ENCODE data around the gene ATP2B2.

Gene ATP2B2

GRCh38 chr3:10505791-10506585 is 602 bp upstream of the ATP2B2 start:
- Histone ChIP-seq H3K4me1 (ENCODE audit: control insufficient read depth, insufficient read depth, low read depth, low read length) (peaks cover 9% of the 10 kb centered on the region), H3K4me2 (ENCODE audit: low read length, poor library complexity, severe bottlenecking) (peak overlapping the region; percentile 51), H3K14ac (ENCODE audit: low read length in 2 of 2) (no peak overlapping the region), H3K4ac (ENCODE audit: low read depth in 1 of 2, low read length in 2 of 2) (no peak overlapping the region), H3K79me1 (replicated peaks; ENCODE audit: low read length, poor library complexity, severe bottlenecking) (no peaks in the 10 kb centered on the region), H3K36me3 (ENCODE audit: control insufficient read depth in 1 of 2, insufficient read depth in 2 of 2, low read depth in 1 of 2, low read length in 2 of 2) (no peaks in the 10 kb centered on the region), H4K91ac (ENCODE audit: low read length) (no peak overlapping the region), H4K8ac (ENCODE audit: low read length) (no peak overlapping the region), H3K9ac (ENCODE audit: low read length) (no peak overlapping the region), H2BK12ac (ENCODE audit: low read length in 2 of 2) (no peak overlapping the region), H3K9me3 (ENCODE audit: control insufficient read depth, low read length) (no peaks in the 10 kb centered on the region), H3K18ac (ENCODE audit: low read depth in 1 of 2, low read length in 2 of 2) (no peak overlapping the region), H2BK5ac (ENCODE audit: low read depth, low read length, poor library complexity, severe bottlenecking) (no peak overlapping the region), H3K27ac (ENCODE audit: low read length, poor library complexity, severe bottlenecking) (no peak overlapping the region), H2AFZ (ENCODE audit: low read depth, low read length) (no peak overlapping the region), H2BK120ac (ENCODE audit: low read depth, low read length) (no peak overlapping the region), H3K4me3 (ENCODE audit: insufficient read depth in 1 of 2, low read depth in 1 of 2, low read length in 2 of 2) (no peak overlapping the region), H3K27me3 (ENCODE audit: control insufficient read depth in 1 of 2, insufficient read depth in 1 of 2, low read length in 2 of 2) (peaks cover 36 to 88% of the 10 kb centered on the region in 2 experiments), H2BK15ac (ENCODE audit: low read depth, poor library complexity, severe bottlenecking) (no peak overlapping the region), H2AK5ac (ENCODE audit: low read length, severe bottlenecking) (no peak overlapping the region), H3K23ac (ENCODE audit: low read length in 2 of 2) (no peak overlapping the region)
- 45% methylated on average over 17 of the region's 22 CpGs for WGBS
- no peak for DNase-seq

- H3K18ac ChIP-seq (ENCODE audit: low read depth in 1 of 2, low read length in 2 of 2) = no peak overlapping the region
- no peak overlapping the region for H3K23ac ChIP-seq (ENCODE audit: low read length in 2 of 2)
- 73% methylated on average over 21 of the region's 25 CpGs for WGBS
- H4K91ac ChIP-seq (ENCODE audit: low read length) = no peak overlapping the region
- no peak for DNase-seq
- no peak overlapping the region for H4K8ac ChIP-seq (ENCODE audit: low read length)
- H3K27me3 ChIP-seq (ENCODE audit: control insufficient read depth in 1 of 2, insufficient read depth in 1 of 2, low read length in 2 of 2) = peaks cover 43 to 84% of the 10 kb centered on the region in 2 experiments
- no peak overlapping the region for H2AK5ac ChIP-seq (ENCODE audit: low read length, severe bottlenecking)
- no peaks in the 10 kb centered on the region for H3K9me3 ChIP-seq (ENCODE audit: control insufficient read depth, low read length)
- no peak overlapping the region for H3K27ac ChIP-seq (ENCODE audit: low read length, poor library complexity, severe bottlenecking)
- no peak overlapping the region for H2BK12ac ChIP-seq (ENCODE audit: low read length in 2 of 2)
- H2BK5ac ChIP-seq (ENCODE audit: low read depth, low read length, poor library complexity, severe bottlenecking) = no peak overlapping the region
- no peak overlapping the region for H3K9ac ChIP-seq (ENCODE audit: low read length)
- no peaks in the 10 kb centered on the region for H3K36me3 ChIP-seq (ENCODE audit: control insufficient read depth in 1 of 2, insufficient read depth in 2 of 2, low read depth in 1 of 2, low read length in 2 of 2)
- no peak overlapping the region for H3K4ac ChIP-seq (ENCODE audit: low read depth in 1 of 2, low read length in 2 of 2)
- H2BK120ac ChIP-seq (ENCODE audit: low read depth, low read length) = no peak overlapping the region
- H3K4me3 ChIP-seq (ENCODE audit: insufficient read depth in 1 of 2, low read depth in 1 of 2, low read length in 2 of 2) = no peak overlapping the region
- no peak overlapping the region for H2BK15ac ChIP-seq (ENCODE audit: low read depth, poor library complexity, severe bottlenecking)
- peaks cover 9% of the 10 kb centered on the region for H3K4me1 ChIP-seq (ENCODE audit: control insufficient read depth, insufficient read depth, low read depth, low read length)
- no peak overlapping the region for H3K14ac ChIP-seq (ENCODE audit: low read length in 2 of 2)
- H3K79me1 ChIP-seq (replicated peaks; ENCODE audit: low read length, poor library complexity, severe bottlenecking) = no peaks in the 10 kb centered on the region
- H2AFZ ChIP-seq (ENCODE audit: low read depth, low read length) = no peak overlapping the region
- H3K4me2 ChIP-seq (ENCODE audit: low read length, poor library complexity, severe bottlenecking) = no peak overlapping the region
Measured at GRCh38 chr3:10504171-10505049, 976 bp downstream of the ATP2B2 start.

DNA sequence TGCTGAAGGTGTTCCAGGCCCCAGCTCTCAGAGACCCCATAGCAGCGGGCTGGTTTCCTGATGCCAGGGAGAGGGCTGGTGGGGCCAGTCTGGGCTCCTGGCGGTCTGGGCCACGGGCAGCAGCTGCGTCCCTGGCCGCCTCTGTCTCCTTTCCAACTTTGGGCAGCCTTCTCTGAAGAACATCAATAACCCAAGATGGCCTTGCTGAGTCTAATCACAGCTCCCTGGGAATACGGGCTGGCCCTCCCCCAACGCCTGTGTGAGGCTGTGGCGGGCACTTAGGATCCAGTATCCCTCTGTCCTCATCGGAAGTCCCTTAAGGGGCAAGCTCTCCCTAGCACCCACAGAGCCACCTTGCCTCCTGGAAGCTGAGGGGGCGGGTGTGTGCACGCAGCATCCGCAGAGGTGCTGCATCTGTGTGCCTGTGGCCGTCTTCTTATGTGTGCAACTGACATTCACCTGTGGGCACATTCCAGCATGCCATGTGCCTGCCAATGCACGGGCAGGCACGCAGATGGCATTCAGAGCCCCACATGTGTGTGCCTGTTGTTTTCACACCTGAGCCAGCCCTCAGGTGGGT is 2.1 kb downstream of the ATP2B2 start:
- no peak overlapping the region for H3K14ac ChIP-seq (ENCODE audit: low read length in 2 of 2)
- WGBS = 88% methylated on average over 15 of the region's 15 CpGs

More for the DNA sequence above, 2.1 kb downstream of the ATP2B2 start:
- Histone ChIP-seq H2BK15ac (ENCODE audit: low read depth, poor library complexity, severe bottlenecking) (no peak overlapping the region), H4K8ac (ENCODE audit: low read length) (no peak overlapping the region), H2AFZ (ENCODE audit: low read depth, low read length) (no peak overlapping the region), H3K9ac (ENCODE audit: low read length) (no peak overlapping the region), H2BK12ac (ENCODE audit: low read length in 2 of 2) (no peak overlapping the region), H3K27ac (ENCODE audit: low read length, poor library complexity, severe bottlenecking) (no peak overlapping the region), H2BK120ac (ENCODE audit: low read depth, low read length) (no peak overlapping the region), H2AK5ac (ENCODE audit: low read length, severe bottlenecking) (no peak overlapping the region), H2BK5ac (ENCODE audit: low read depth, low read length, poor library complexity, severe bottlenecking) (no peak overlapping the region), H3K36me3 (ENCODE audit: control insufficient read depth in 1 of 2, insufficient read depth in 2 of 2, low read depth in 1 of 2, low read length in 2 of 2) (no peaks in the 10 kb centered on the region), H3K27me3 (ENCODE audit: control insufficient read depth in 1 of 2, insufficient read depth in 1 of 2, low read length in 2 of 2) (peaks cover 39 to 85% of the 10 kb centered on the region in 2 experiments), H3K79me1 (replicated peaks; ENCODE audit: low read length, poor library complexity, severe bottlenecking) (no peaks in the 10 kb centered on the region), H3K18ac (ENCODE audit: low read depth in 1 of 2, low read length in 2 of 2) (no peak overlapping the region), H3K23ac (ENCODE audit: low read length in 2 of 2) (no peak overlapping the region), H3K4me1 (ENCODE audit: control insufficient read depth, insufficient read depth, low read depth, low read length) (peaks cover 8% of the 10 kb centered on the region), H3K9me3 (ENCODE audit: control insufficient read depth, low read length) (no peaks in the 10 kb centered on the region), H3K4ac (ENCODE audit: low read depth in 1 of 2, low read length in 2 of 2) (no peak overlapping the region), H4K91ac (ENCODE audit: low read length) (peak overlapping the region; percentile 43), H3K4me3 (ENCODE audit: insufficient read depth in 1 of 2, low read depth in 1 of 2, low read length in 2 of 2) (no peak overlapping the region), H3K4me2 (ENCODE audit: low read length, poor library complexity, severe bottlenecking) (no peak overlapping the region)
- DNase-seq = no peak
